Pancreas (tissue), 10 donors: Measurements from ENCODE around the gene HIRA. TPM values are rescaled to one million over a fixed set of nuclear protein-coding genes. Genes with fewer than 3 reads are reported as not detected.
A peak's percentile ranks its signal among the peaks of the same experiment; 100 is the strongest.

ENCODE experiments used
- ATAC-seq, 4 donors: fragments of 200-7000 bp; cut with Tn5 transposase; one replicate each; pipeline versions ENCODE4 v1.8.0 to v1.9.1; 2020; ENCODE audit warnings: mild to moderate bottlenecking in 4 of 4, moderate library complexity in 4 of 4
- DNase-seq, 6 donors: peaks; one replicate each; pipeline ENCODE4 v3.0.0-alpha.2; 2020
- FAIRE-seq: peaks from 2 replicates; lab custom pipeline; 2012; peaks lifted over from hg19 to GRCh38; lab: Jason Lieb, UNC
- H3K27ac ChIP-seq, 4 donors: fragments of 200-600 bp; sonication (generic); 1 replicate in 3 of 4; 2 replicates in 1 of 4; pipeline versions ENCODE4 v1.5.0 to v1.8.0; 2020
- H3K27me3 ChIP-seq, 4 donors: fragments of 200-600 bp; one replicate each; pipeline ENCODE4 v1.8.0; 2021
- H3K36me3 ChIP-seq, 3 donors: fragments of 200-600 bp; sonication (generic) in 1 of 3; one replicate each; pipeline versions ENCODE4 v1.5.0 to v1.8.0; 2020 to 2021
- H3K4me1 ChIP-seq, 3 donors: fragments of 200-600 bp; one replicate each; pipeline ENCODE4 v1.8.0; 2021
- H3K4me3 ChIP-seq, 4 donors: fragments of 200-600 bp; sonication (generic) in 2 of 4; one replicate each; pipeline versions ENCODE4 v1.5.0 to v1.8.0; 2020 to 2021
- H3K9me3 ChIP-seq, 4 donors: fragments of 200-600 bp; one replicate each; pipeline ENCODE4 v1.8.0; 2021
- WGBS, 2 donors: extraction: QIAGEN DNeasy Blood & Tissue Kit; methylation state at CpG; one replicate each; pipeline ENCODE4 v1.1.7; 2013; 5-methylcytosine and 5-hydroxymethylcytosine counted together
- intact Hi-C, 3 donors: fragments of 100-400 bp; cut with DNase I; formaldehyde crosslinking; loops; one replicate each; pipeline versions ENCODE4 v1.11.1 to v1.14.2; 2022
- polyA plus RNA-seq, 2 donors: library from polyadenylated mRNA; stranded (reverse); fragments of 200-250 nt; gene quantifications; one replicate each; pipeline ENCODE4 v1.2.3, GENCODE V29; 2013
- total RNA-seq, 6 donors: library from RNA; stranded (reverse); fragmentation: NEBNext Ultra II Directional in 4 of 6; extraction: Animal tissue kit (Norgen Biotek cat#: 25700) in 4 of 6; gene quantifications; one replicate each; pipeline versions ENCODE4 v1.2.1 to v1.2.4, GENCODE V29; 2021 to 2023
- TF ChIP-seq, protein P1 (sequence below), 4 donors: fragments of 200-600 bp; sonication (generic) in 3 of 4; IDR thresholded peaks; one replicate each; pipeline versions ENCODE4 v1.5.0 to v1.8.0; 2021; ENCODE audit warnings: antibody characterized with exemption in 4 of 4
- donor health status: healthy with polysubstance abuse.
- donor health status: DM: no; HTN: no; CAD: no; lungs with moderate emphysema.
- donor health status: DM: no; HTN: no; CAD: no.
- donor health status: control.
- donor health status: control.
- donor health status: Bipolar disorder and iron deficiency.
- donor health status: DM: yes; HTN: yes; CAD: no.
- donor health status: DM: no; HTN: no; CAD: no.
- donor health status: DM: no; HTN: no; CAD: no.
- donor health status: DM: yes; HTN: yes; CAD: no.

Gene HIRA, protein sequence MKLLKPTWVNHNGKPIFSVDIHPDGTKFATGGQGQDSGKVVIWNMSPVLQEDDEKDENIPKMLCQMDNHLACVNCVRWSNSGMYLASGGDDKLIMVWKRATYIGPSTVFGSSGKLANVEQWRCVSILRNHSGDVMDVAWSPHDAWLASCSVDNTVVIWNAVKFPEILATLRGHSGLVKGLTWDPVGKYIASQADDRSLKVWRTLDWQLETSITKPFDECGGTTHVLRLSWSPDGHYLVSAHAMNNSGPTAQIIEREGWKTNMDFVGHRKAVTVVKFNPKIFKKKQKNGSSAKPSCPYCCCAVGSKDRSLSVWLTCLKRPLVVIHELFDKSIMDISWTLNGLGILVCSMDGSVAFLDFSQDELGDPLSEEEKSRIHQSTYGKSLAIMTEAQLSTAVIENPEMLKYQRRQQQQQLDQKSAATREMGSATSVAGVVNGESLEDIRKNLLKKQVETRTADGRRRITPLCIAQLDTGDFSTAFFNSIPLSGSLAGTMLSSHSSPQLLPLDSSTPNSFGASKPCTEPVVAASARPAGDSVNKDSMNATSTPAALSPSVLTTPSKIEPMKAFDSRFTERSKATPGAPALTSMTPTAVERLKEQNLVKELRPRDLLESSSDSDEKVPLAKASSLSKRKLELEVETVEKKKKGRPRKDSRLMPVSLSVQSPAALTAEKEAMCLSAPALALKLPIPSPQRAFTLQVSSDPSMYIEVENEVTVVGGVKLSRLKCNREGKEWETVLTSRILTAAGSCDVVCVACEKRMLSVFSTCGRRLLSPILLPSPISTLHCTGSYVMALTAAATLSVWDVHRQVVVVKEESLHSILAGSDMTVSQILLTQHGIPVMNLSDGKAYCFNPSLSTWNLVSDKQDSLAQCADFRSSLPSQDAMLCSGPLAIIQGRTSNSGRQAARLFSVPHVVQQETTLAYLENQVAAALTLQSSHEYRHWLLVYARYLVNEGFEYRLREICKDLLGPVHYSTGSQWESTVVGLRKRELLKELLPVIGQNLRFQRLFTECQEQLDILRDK
- total RNA-seq (10 to 100 TPM in 2 of 6 donors, 1 to 10 TPM in 4; 8.8 to 14.6 (median 9.5) TPM), polyA plus RNA-seq (10 to 100 TPM in 1 of 2 donors, 1 to 10 TPM in 1; 6.1 to 12.2 TPM)

DNA sequence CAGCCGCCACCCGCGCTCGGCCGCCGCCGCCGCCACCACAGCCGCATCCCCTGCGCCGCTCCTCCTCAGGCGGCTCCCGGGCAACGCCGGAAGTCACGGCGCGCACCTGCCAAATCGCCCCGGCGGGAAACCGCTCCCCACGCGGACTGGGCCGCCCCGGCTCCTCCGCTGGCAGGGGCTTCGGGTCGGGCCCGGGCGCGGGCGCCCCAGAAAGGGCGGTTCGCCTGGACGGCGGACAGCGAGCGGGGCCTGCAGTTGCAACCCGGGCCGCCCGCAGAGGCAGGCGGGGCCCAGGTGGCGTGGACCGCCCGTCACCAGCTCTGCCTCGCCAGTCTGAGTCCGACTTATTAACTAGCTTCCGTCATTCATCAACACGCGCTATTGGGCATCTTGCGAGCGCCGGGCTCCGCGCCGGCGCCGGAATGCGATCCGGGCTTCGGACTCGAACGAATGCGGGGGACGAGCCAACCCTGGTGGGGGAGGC, at the start of gene HIRA:
TSS of gene HIRA (minus strand) at position 85 of the 484 bp plus-strand sequence. CDS start 257 bp downstream, outside the sequence.
- Histone ChIP-seq H3K27me3 (no peaks in the 10 kb centered on the region), H3K27ac (peak within 1 kb of the TSS; percentile 88 to 95 (median 92)), H3K36me3 (peaks cover 0 to 23% (median 5%) of the 10 kb centered on the region in 3 donors), H3K4me3 (peak within 1 kb of the TSS; percentile 80 to 96 (median 92)), H3K4me1 (peaks cover 4 to 20% (median 10%) of the 10 kb centered on the region in 3 donors), H3K9me3 (no peaks in the 10 kb centered on the region)
- ATAC-seq (peak; percentile 74 to 85 (median 84)), DNase-seq (peak; percentile 71 to 94 (median 86)), FAIRE-seq (no peak)
- WGBS, 2 donors = 0% methylated on average over 34 to 66 of the region's 66 CpGs
- intact Hi-C loops = no loop called here
- TF ChIP-seq, protein P1, sequence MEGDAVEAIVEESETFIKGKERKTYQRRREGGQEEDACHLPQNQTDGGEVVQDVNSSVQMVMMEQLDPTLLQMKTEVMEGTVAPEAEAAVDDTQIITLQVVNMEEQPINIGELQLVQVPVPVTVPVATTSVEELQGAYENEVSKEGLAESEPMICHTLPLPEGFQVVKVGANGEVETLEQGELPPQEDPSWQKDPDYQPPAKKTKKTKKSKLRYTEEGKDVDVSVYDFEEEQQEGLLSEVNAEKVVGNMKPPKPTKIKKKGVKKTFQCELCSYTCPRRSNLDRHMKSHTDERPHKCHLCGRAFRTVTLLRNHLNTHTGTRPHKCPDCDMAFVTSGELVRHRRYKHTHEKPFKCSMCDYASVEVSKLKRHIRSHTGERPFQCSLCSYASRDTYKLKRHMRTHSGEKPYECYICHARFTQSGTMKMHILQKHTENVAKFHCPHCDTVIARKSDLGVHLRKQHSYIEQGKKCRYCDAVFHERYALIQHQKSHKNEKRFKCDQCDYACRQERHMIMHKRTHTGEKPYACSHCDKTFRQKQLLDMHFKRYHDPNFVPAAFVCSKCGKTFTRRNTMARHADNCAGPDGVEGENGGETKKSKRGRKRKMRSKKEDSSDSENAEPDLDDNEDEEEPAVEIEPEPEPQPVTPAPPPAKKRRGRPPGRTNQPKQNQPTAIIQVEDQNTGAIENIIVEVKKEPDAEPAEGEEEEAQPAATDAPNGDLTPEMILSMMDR (IDR thresholded peaks at IDR 0.05) = no peak

DNA sequence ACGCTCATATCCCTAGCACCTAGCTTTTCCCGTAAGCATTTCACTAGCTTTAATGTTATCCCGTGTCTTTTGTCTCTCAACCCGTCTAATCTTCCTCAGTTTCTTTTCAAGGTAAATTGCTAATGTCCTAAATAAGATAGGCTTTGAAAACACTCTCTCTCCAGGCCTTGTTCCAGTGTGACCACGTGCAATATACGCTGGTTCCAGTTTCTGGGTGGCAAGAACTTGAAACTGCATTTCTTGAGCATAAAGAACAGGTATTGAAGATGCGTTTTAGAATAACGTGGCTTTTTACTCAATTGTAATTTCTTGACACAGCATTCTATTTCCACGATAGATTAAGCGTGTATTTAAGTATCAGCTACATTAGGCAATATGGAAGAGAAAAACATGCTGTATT, 49.3 kb upstream of the HIRA start:
- Histone ChIP-seq H3K36me3 (no peaks in the 10 kb centered on the region), H3K4me3 (no peak overlapping the region), H3K27me3 (no peaks in the 10 kb centered on the region), H3K9me3 (no peaks in the 10 kb centered on the region), H3K27ac (no peak overlapping the region), H3K4me1 (peaks cover 4 to 17% (median 12%) of the 10 kb centered on the region in 3 donors)
- intact Hi-C loops = no loop called here
- ATAC-seq (no peak), DNase-seq (no peak), FAIRE-seq (no peak)
- 49 to 51% methylated on average over 10 of the region's 10 CpGs for WGBS, 2 donors
- TF ChIP-seq, protein P1 (IDR thresholded peaks at IDR 0.05) = no peak

DNA sequence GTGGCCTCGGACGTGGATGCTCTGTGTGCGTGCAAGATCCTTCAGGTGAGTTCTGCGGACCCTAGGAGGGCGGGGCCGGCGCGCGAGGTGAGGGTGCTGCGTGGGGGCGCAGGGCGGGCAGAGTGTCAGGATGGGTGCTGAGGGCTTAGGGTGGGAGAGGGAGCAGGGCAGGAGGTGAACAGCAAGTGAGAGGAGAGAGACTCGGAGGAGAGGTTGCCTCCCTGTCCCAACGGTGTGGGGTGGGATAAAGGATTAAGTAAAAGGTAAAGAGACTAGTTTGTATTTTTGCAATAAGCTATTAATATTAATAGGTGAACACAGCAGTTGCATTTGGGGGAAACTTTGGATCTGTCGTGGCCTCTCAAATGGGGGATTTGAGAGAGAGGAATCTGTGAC, 48.6 kb upstream of the HIRA start:
- no peak for ATAC-seq
- FAIRE-seq = no peak
- intact Hi-C loops = no loop called here
- no peaks in the 10 kb centered on the region for H3K9me3 ChIP-seq
- TF ChIP-seq, protein P1 (IDR thresholded peaks at IDR 0.05) = no peak
- peak overlapping the region in 3 of 4 donors; percentile 31 to 93 (median 72) for H3K4me3 ChIP-seq
- peaks cover 4 to 17% (median 12%) of the 10 kb centered on the region in 3 donors for H3K4me1 ChIP-seq
- no peaks in the 10 kb centered on the region for H3K36me3 ChIP-seq
- 1% methylated on average over 15 of the region's 15 CpGs for WGBS, 2 donors
- DNase-seq = no peak
- H3K27me3 ChIP-seq = no peaks in the 10 kb centered on the region
- H3K27ac ChIP-seq = no peak overlapping the region

DNA sequence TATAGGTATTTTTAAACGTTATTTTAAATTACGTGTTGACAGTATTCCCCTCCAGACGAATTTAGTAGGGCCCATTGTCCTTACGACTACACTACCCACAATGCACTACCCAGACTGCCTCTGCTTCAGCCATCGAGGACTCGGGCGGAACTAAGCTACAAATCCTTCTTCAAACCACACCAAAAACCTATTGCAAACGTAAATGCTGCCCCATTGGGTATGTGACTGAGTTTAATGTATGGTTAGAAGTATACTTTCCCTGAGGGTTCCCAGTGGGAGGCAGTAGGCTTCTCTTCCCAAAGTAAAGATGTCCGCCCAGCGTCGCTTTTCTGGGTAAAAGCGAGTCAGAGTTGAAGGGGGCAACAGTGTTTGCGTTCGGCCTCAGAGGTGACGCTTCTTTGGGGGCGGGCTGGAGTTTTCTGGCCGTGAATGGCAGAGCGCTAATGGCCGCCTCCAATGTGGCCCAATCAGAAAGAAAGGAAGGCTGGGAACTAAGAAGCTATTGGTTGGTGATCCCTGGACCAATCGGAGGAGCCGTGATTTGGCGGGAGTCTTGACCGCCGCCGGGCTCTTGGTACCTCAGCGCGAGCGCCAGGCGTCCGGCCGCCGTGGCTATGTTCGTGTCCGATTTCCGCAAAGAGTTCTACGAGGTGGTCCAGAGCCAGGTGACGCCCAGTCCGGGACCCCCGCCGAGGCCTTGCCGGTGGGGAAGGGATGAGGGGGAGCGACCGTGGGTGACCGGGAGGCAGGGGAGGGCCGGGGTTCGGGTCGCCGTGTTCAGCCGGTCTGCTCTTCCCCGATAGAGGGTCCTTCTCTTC, 48.0 kb upstream of the HIRA start, which contains the start of gene CDC45:
TSS of gene CDC45 (plus strand) at position 566 of the 818 bp plus-strand sequence. CDS start at position 615, 49 bp downstream.
- FAIRE-seq (peak; percentile 92), DNase-seq (peak; percentile 88 to 98 (median 96)), ATAC-seq (peak; percentile 92 to 98 (median 94))
- Histone ChIP-seq H3K27ac (peak within 1 kb of the TSS; percentile 99 to 100 (median 99)), H3K27me3 (no peaks in the 10 kb centered on the region), H3K4me3 (peak within 1 kb of the TSS; percentile 72 to 93 (median 87)), H3K4me1 (peaks cover 4 to 17% (median 12%) of the 10 kb centered on the region in 3 donors), H3K9me3 (no peaks in the 10 kb centered on the region), H3K36me3 (no peaks in the 10 kb centered on the region)
- intact Hi-C loops = no loop called here
- TF ChIP-seq, protein P1 (IDR thresholded peaks at IDR 0.05) = no peak
- WGBS, 2 donors = 1% methylated on average over 50 of the region's 50 CpGs
